DMS 273 treated with DMSO at 0.1 percent for 48 hours (cell line): ENCODE data around the gene TRAPPC3.

Experiments
- DNase-seq: peaks from one replicate; lab custom pipeline; 2025; lab: John Stamatoyannopoulos, UW

The TRAPPC3 gene

GRCh38 chr1:36125129-36125991 is 23.9 kb downstream of the TRAPPC3 start, which contains the start of gene COL8A2:
Gene COL8A2, minus strand, starts transcription at chr1:36125222. Its CDS starts 24,980 bp downstream, at chr1:36100242.
- DNase-seq = no peak

- no peak for DNase-seq
Measured at GRCh38 chr1:36124404-36125128, 24.7 kb downstream of the TRAPPC3 start.

DNA sequence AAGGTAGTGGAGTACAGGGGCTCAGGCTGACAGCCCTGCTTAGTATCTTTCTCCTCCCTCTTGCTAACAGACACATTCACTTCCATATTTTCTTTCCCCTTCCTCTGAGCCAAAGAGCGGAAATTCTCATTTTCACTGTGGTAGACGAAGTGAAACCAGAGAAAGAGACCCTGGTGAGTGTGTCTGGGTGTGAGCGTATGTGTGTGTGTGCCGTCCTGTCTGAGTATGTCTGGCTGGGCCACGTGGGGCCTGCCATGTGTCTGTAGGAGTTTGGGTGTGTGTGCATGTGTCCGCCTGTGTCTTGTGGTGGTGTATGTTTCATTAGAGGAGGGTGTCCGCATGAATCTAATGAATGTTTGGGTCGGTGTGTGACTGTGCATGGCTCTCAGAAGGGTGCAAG is 25.9 kb downstream of the TRAPPC3 start:
- DNase-seq = no peak

DNA sequence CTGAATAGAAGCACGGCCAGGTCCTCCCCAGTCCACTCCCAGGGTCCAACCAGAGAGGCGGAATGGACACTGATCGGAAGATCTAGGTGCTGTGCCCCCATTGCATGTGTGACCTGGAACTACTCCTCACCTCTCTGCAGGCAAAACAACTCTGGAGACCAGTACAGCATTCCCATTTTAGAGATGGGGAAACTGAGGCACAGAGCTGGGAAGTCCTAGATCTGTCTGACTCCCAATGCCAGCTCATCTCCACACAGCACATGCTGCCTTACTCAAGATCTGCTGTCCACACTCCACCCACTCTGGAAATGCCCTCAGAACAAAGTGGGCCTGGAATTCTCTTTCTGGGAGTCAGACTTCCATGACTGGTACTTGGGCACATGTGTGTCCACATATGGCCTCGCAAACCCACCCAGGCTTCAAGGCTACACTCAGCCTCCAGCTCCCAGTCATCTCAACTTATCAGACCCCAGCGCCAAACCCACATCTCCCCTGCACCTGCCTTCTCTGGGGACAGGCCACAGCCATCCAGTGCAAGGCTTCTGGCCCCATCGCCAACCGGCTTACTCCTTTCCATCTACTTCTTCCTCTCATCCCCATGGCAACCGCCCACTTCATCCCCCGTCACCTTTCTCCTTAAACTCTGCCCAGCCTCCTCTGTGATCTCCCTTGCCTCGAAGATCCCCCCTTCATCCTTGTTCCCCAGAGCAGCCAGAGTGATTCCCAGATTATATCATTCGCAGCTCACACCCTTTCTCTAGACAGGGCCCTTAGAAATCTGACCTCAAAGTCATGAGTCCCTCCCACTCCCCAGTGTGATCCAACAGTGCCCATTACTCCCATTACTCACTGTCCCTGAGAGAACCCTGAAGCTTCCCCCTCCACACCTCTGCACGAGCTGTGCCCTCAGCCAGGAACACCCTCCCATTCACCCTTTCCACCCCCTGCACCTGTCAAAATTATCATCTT is 26.9 kb downstream of the TRAPPC3 start:
- DNase-seq = no peak

DNA sequence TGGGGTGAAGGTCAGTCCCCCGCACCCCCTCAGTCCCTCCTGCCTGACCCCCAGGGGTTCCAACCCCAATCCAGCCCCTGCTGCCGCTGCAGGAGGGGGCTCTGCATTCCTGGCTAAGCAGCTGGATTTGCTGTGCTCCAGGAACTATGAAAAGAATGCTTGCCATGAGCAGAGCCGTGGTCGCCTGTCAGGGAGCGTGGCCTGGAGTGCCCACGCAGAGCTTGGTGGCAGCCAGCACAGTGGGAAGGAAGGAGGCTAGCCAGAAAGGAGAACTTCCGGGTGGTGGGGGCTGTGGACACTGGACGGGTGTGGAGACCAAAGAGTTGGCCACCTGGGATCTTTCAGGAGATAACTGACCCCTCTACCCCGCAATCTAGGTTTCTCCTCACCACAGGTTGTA is 29.8 kb downstream of the TRAPPC3 start:
- no peak for DNase-seq

- no peak for DNase-seq
Measured at GRCh38 chr1:36118447-36119204, 30.7 kb downstream of the TRAPPC3 start.

GRCh38 chr1:36116901-36117300 is 32.4 kb downstream of the TRAPPC3 start:
- no peak for DNase-seq

GRCh38 chr1:36115931-36116330 is 33.4 kb downstream of the TRAPPC3 start:
- no peak for DNase-seq

- peak; percentile 37 for DNase-seq
Measured at GRCh38 chr1:36115200-36115669, 34.1 kb downstream of the TRAPPC3 start.

DNA sequence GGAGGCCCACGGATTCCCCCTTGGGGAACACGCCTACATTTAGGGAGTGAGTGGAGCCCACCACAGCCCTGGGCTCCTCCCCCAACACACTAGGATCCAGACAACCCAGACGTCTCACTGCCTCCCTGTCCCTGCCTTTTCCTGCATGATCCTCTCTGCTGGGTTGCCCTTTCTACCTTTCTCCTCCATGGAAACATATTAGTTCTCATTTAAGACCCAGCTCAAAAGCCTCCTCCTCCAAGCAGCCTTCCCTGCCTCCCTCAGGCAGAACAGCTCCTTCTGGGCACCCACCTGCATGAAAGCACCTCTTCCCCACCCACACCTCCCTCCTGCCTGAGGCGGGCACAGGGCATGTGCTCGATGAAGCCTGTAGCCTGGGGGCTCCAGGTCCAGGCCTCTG is 34.9 kb downstream of the TRAPPC3 start:
- DNase-seq = no peak

DNA sequence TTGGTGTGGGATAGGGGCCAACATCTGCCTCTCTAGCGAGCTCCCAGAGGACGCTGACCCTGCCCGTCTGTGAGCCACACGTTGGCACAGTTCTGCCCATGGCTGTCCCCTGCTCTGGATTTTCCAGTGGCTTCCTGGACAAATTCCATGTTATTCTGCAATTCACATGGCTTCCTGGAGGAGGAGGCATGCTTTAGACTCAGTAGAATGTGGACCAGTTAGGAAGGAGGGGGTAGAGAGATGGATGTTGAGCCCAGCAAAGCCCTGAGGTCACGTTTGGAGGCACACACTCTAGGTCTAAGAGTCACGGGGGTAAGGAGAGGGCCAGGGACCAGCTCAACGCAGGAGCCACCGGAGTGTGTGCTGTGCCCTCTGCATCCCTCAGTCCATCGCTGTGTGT is 36.5 kb downstream of the TRAPPC3 start:
- DNase-seq = no peak

DNA sequence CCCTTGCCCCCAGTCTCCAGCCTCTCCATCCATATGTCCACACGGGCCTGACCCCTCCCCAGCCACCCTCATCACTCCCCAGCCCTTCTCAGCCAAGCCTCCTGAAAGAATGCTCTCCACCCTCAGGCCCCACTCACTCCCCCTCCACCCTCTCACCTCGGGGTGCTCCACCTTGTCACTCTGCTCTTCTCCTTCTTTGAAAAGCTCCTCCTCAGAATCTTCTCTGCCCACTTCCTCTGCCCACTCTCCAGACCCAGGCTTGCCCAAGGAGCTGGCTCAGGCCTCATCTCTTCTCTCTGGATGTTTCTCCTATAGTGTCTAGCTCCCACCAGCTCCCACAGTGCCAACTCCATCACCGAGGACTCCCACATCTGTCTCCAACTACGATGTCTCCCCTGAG is 38.1 kb downstream of the TRAPPC3 start:
- no peak for DNase-seq

- no peak for DNase-seq
Measured at GRCh38 chr1:36109041-36109679, 40.1 kb downstream of the TRAPPC3 start.

- no peak for DNase-seq
Measured at GRCh38 chr1:36108314-36108713, 41.0 kb downstream of the TRAPPC3 start.

GRCh38 chr1:36107394-36107793 is 41.9 kb downstream of the TRAPPC3 start:
- DNase-seq = no peak

DNA sequence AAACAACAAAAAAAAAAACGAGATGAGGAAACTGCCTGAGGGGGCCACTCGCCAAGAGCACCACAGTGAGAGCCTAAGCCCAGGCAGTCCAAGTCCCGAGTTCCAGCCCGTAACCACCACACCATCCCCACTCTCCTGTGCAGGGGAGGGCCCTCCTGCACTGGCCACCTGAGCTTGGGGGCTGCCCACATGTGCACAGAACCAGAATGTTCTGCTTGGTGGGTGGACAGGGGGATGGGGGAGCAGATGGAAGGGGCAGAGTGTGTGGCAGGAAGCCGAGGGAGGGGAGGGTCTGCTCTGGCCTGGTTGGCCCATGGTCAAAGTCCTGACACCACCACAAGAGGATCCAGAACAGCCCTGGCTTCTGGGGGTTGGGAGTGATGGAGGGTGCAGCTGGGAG is 43.0 kb downstream of the TRAPPC3 start:
- DNase-seq = no peak

GRCh38 chr1:36101546-36101945 is 47.7 kb downstream of the TRAPPC3 start:
- DNase-seq = no peak

- DNase-seq = no peak
Measured at GRCh38 chr1:36100376-36100775, 48.9 kb downstream of the TRAPPC3 start.

DNA sequence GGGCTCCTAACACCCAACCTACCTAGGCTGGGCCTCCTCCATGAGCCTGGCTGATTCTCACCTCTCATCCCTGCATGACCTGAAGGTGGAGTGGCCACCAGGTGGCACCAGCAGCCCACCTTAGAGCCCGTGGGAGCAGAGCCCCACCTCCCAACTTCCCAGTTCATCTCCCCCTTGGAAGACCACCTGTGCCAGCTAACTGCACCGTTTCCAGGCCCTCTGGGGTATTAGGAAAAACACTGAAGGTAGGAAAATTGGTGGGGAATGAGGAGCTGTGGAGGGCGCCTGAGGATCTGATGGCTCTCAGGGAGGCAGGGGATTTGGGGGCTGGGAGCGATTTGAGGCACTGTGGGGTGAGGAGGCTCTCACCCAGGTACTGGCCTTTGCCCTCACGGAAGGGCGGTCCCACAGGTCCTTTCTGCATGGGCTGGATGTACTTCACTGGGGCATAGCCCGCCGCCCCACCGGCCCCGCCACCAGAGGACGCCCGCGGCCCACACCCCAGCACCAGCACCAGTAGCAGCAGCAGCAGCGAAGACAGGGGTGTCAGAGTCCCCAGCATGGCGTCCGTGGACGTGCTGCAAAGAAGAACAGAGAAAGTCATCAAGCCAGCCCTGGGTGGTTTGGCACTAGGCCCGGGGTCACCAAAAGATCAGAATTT is 49.5 kb downstream of the TRAPPC3 start:
- peak; percentile 34 for DNase-seq
